Measurements from ENCODE around the gene COP1.

DNA sequence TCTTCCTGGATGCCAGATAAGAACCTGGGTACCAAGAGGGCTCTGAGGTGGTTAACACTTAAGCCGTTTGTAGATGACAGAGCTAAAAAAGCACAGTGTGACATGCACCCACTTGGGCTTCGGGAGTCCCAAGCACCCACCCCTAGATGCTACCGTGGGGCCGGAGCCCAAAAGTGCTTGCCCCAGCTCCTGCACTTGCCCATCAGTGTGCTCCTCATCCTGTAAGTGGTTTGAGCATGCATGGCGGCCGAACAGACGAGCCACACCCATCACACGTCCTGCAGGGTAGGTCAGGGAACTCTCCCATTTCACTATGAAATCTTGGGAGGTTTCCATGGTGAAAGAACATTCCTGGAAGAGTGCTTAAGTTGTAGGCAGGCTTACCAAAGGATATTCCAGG, 304.8 kb downstream of the COP1 start:
- TF ChIP-seq, protein P1, sequence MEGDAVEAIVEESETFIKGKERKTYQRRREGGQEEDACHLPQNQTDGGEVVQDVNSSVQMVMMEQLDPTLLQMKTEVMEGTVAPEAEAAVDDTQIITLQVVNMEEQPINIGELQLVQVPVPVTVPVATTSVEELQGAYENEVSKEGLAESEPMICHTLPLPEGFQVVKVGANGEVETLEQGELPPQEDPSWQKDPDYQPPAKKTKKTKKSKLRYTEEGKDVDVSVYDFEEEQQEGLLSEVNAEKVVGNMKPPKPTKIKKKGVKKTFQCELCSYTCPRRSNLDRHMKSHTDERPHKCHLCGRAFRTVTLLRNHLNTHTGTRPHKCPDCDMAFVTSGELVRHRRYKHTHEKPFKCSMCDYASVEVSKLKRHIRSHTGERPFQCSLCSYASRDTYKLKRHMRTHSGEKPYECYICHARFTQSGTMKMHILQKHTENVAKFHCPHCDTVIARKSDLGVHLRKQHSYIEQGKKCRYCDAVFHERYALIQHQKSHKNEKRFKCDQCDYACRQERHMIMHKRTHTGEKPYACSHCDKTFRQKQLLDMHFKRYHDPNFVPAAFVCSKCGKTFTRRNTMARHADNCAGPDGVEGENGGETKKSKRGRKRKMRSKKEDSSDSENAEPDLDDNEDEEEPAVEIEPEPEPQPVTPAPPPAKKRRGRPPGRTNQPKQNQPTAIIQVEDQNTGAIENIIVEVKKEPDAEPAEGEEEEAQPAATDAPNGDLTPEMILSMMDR (IDR thresholded peaks at IDR 0.05; ENCODE audit: borderline replicate concordance, extremely low read depth, low read length, poor library complexity, severe bottlenecking), result no peak
- TF ChIP-seq EZH2 (IDR thresholded peaks at IDR 0.05; ENCODE audit: borderline replicate concordance, low read depth, low read length, severe bottlenecking), result no peak
